ENCODE data around the gene RNF149. TPM values are rescaled to one million over a fixed set of nuclear protein-coding genes. Genes with fewer than 3 reads are reported as not detected.

The RNF149 gene
- total RNA-seq, 6 experiments from 2014 or later = 20.3 to 45.4 (median 32.2) TPM

- Histone ChIP-seq H3K9me3 (no peaks in the 10 kb centered on the region), H3K4me1 (no peaks in the 10 kb centered on the region), H3K36me3 (peaks cover 0 to 19% (median under 1%) of the 10 kb centered on the region in 4 donors), H3K4me3 (no peak overlapping the region), H3K27me3 (no peaks in the 10 kb centered on the region), H3K27ac (no peak overlapping the region)
- DNase-seq = no peak
- 100% methylated on average over 2 of the region's 2 CpGs for WGBS (ENCODE audit: insufficient coverage, low coverage, low lambda C conversion rate, missing lambda C conversion rate)
- no peak for ATAC-seq
- TF ChIP-seq POLR2A (IDR thresholded peaks at IDR 0.05) (no peak), CTCF (IDR thresholded peaks at IDR 0.05) (no peak)
- intact Hi-C loops (cut with DNase I) = no loop called here
Measured at GRCh38 chr2:101293544-101293943, 15.0 kb downstream of the RNF149 start.

- 95% methylated on average over 3 of the region's 3 CpGs for whole genome bisulfite sequencing (ENCODE audit: insufficient coverage, low coverage, low lambda C conversion rate, missing lambda C conversion rate)
- H3K27me3 ChIP-seq = no peaks in the 10 kb centered on the region
- no peak for TF ChIP-seq POLR2A (IDR thresholded peaks at IDR 0.05)
- TF ChIP-seq CTCF (IDR thresholded peaks at IDR 0.05) = no peak
- no peaks in the 10 kb centered on the region for H3K9me3 ChIP-seq
- no peak overlapping the region for H3K4me3 ChIP-seq
- intact Hi-C loops (cut with DNase I) = no loop called here
- no peak for DNase-seq
- no peak for ATAC-seq
- H3K4me1 ChIP-seq = peaks cover 0 to 9% (median 4%) of the 10 kb centered on the region in 4 donors
- no peak overlapping the region for H3K27ac ChIP-seq
- H3K36me3 ChIP-seq = peaks cover 0 to 22% (median 1%) of the 10 kb centered on the region in 4 donors
Measured at GRCh38 chr2:101291973-101292372, 16.5 kb downstream of the RNF149 start.

- intact Hi-C loops (cut with DNase I) = no loop called here
- peaks cover 0 to 34% (median 4%) of the 10 kb centered on the region in 4 donors for H3K36me3 ChIP-seq
- no peaks in the 10 kb centered on the region for H3K27me3 ChIP-seq
- no peak overlapping the region for H3K4me3 ChIP-seq
- no peaks in the 10 kb centered on the region for H3K9me3 ChIP-seq
- DNase-seq (no peak), ATAC-seq (no peak)
- peaks cover 0 to 17% (median 5%) of the 10 kb centered on the region in 4 donors for H3K4me1 ChIP-seq
- TF ChIP-seq CTCF (IDR thresholded peaks at IDR 0.05) (no peak), POLR2A (IDR thresholded peaks at IDR 0.05) (no peak)
- no peak overlapping the region for H3K27ac ChIP-seq
Measured at GRCh38 chr2:101290711-101291110, 17.8 kb downstream of the RNF149 start.

GRCh38 chr2:101287303-101287702, 21.2 kb downstream of the RNF149 start:
- peak; percentile 52 to 84 (median 71) for DNase-seq
- no peaks in the 10 kb centered on the region for H3K9me3 ChIP-seq
- intact Hi-C loops (cut with DNase I) = no loop called here
- ATAC-seq = peak; percentile 96 to 98 (median 98)
- peak overlapping the region; percentile 48 to 87 (median 75) for H3K27ac ChIP-seq
- no peaks in the 10 kb centered on the region for H3K27me3 ChIP-seq
- WGBS (ENCODE audit: insufficient coverage, low coverage, low lambda C conversion rate, missing lambda C conversion rate) = 27% methylated on average over 2 of the region's 2 CpGs
- H3K4me3 ChIP-seq = no peak overlapping the region
- no peak for TF ChIP-seq CTCF (IDR thresholded peaks at IDR 0.05)
- peak; percentile 49 for TF ChIP-seq POLR2A (IDR thresholded peaks at IDR 0.05)
- H3K4me1 ChIP-seq = peaks cover 0 to 17% (median 5%) of the 10 kb centered on the region in 4 donors
- peaks cover 0 to 40% (median 15%) of the 10 kb centered on the region in 4 donors for H3K36me3 ChIP-seq

GRCh38 chr2:101286684-101287083, 21.8 kb downstream of the RNF149 start:
- ATAC-seq = peak; percentile 6 to 28 (median 20)
- Histone ChIP-seq H3K27ac (peak overlapping the region; percentile 48 to 87 (median 75)), H3K9me3 (no peaks in the 10 kb centered on the region), H3K4me1 (peaks cover 0 to 17% (median 5%) of the 10 kb centered on the region in 4 donors), H3K27me3 (no peaks in the 10 kb centered on the region), H3K36me3 (peaks cover 0 to 41% (median 20%) of the 10 kb centered on the region in 4 donors), H3K4me3 (no peak overlapping the region)
- intact Hi-C loops (cut with DNase I) = no loop called here
- no peak for TF ChIP-seq POLR2A (IDR thresholded peaks at IDR 0.05)
- no peak for TF ChIP-seq CTCF (IDR thresholded peaks at IDR 0.05)
- WGBS (ENCODE audit: insufficient coverage, low coverage, low lambda C conversion rate, missing lambda C conversion rate) = 85% methylated on average over 6 of the region's 6 CpGs
- DNase-seq = no peak
